HEK293 (cell line): ENCODE results near the gene ZFP1.
A peak's percentile ranks its signal among the peaks of the same experiment; 100 is the strongest.

Source experiments
- CTCF ChIA-PET: fragments of 350-600 bp; formaldehyde crosslinking; extraction: SDS; loops from one replicate; lab custom pipeline; 2021; ENCODE audit warnings: antibody characterized with exemption; lab: Yijun Ruan, JAX
- POLR2A ChIA-PET: fragments of 300-600 bp; formaldehyde crosslinking; extraction: SDS; loops from one replicate; lab custom pipeline; 2020; ENCODE audit warnings: antibody characterized with exemption, inconsistent platforms; lab: Yijun Ruan, JAX
- H3K27ac ChIP-seq: fragments of 200-500 bp; sonication (Bioruptor generic); 2 replicates; pipeline ENCODE4 v1.5.1; 2014; ENCODE audit warnings: low read depth, low read length, control low read depth, inconsistent platforms; ENCODE audit errors: extremely low read depth
- H3K36me3 ChIP-seq, 2 experiments: fragments of 200-500 bp in 1 of 2; sonication (Bioruptor generic) in 1 of 2; 1 replicate in 1 of 2; 2 replicates in 1 of 2; pipeline ENCODE4 v1.5.1; 2014 to 2017; ENCODE audit warnings: inconsistent platforms in 2 of 2, low read length in 2 of 2; ENCODE audit not compliant: control insufficient read depth in 2 of 2, insufficient read depth in 1 of 2
- H3K4me1 ChIP-seq: fragments of 200-500 bp; sonication (Bioruptor generic); 2 replicates; pipeline ENCODE4 v1.5.1; 2014; ENCODE audit warnings: mild to moderate bottlenecking, low read length, inconsistent platforms; ENCODE audit not compliant: control insufficient read depth, insufficient read depth
- H3K4me3 ChIP-seq: 2 replicates; pipeline ENCODE4 v1.5.1; 2011; ENCODE audit warnings: low read depth, mild to moderate bottlenecking, control low read depth, low read length, moderate library complexity
- H3K9me3 ChIP-seq: fragments of 200-500 bp; sonication (Bioruptor generic); 2 replicates; pipeline ENCODE4 v1.5.1; 2014; ENCODE audit warnings: low read depth, low read length, inconsistent platforms; ENCODE audit not compliant: control insufficient read depth, insufficient read depth
- HIC1 ChIP-seq: fragments of 450-650 bp; formaldehyde crosslinking; IDR thresholded peaks from 2 replicates; pipeline ENCODE4 v1.5.1; 2016; ENCODE audit warnings: missing biosample characterization, missing genetic modification characterization
- KLF7 ChIP-seq: fragments of 450-650 bp; formaldehyde crosslinking; IDR thresholded peaks from 2 replicates; pipeline ENCODE4 v1.5.1; 2016; ENCODE audit warnings: missing biosample characterization, missing genetic modification characterization, borderline replicate concordance
- PATZ1 ChIP-seq: fragments of 450-650 bp; formaldehyde crosslinking; IDR thresholded peaks from 2 replicates; pipeline ENCODE4 v1.5.1; 2016; ENCODE audit warnings: missing biosample characterization, missing genetic modification characterization
- SCRT2 ChIP-seq: fragments of 450-650 bp; formaldehyde crosslinking; IDR thresholded peaks from 2 replicates; pipeline ENCODE4 v1.5.1; 2016; ENCODE audit warnings: missing biosample characterization, missing genetic modification characterization
- SETDB1 ChIP-seq: IDR thresholded peaks from one replicate; pipeline ENCODE4 v1.6.1; 2017; ENCODE audit warnings: mild to moderate bottlenecking, low read length, moderate library complexity, mixed read lengths; ENCODE audit not compliant: insufficient read length
- TSHZ1 ChIP-seq: fragments of 450-650 bp; formaldehyde crosslinking; IDR thresholded peaks from 2 replicates; pipeline ENCODE4 v1.5.1; 2016; ENCODE audit warnings: missing biosample characterization, missing genetic modification characterization, borderline replicate concordance
- ZBTB26 ChIP-seq: fragments of 450-650 bp; formaldehyde crosslinking; optimal IDR thresholded peaks from 2 replicates; pipeline ENCODE3; 2016; ENCODE audit warnings: missing biosample characterization, mild to moderate bottlenecking, missing genetic modification characterization
- ZFP69B ChIP-seq: fragments of 450-650 bp; formaldehyde crosslinking; IDR thresholded peaks from 2 replicates; pipeline ENCODE4 v1.5.1; 2016; ENCODE audit warnings: missing biosample characterization, missing genetic modification characterization
- ZIC2 ChIP-seq: fragments of 450-650 bp; formaldehyde crosslinking; IDR thresholded peaks from 2 replicates; pipeline ENCODE4 v1.5.1; 2016; ENCODE audit warnings: missing biosample characterization, missing genetic modification characterization
- ZNF10 ChIP-seq: fragments of 450-650 bp; formaldehyde crosslinking; IDR thresholded peaks from 2 replicates; pipeline ENCODE4 v1.5.1; 2017; ENCODE audit warnings: missing biosample characterization, missing genetic modification characterization
- ZNF112 ChIP-seq: fragments of 450-650 bp; formaldehyde crosslinking; IDR thresholded peaks from 2 replicates; pipeline ENCODE4 v1.5.0; 2017; ENCODE audit warnings: missing biosample characterization, missing genetic modification characterization
- ZNF184 ChIP-seq: fragments of 450-650 bp; IDR thresholded peaks from 2 replicates; pipeline ENCODE4 v1.5.1; 2018; ENCODE audit warnings: missing biosample characterization, mild to moderate bottlenecking, missing genetic modification characterization
- ZNF214 ChIP-seq: fragments of 450-650 bp; formaldehyde crosslinking; IDR thresholded peaks from 2 replicates; pipeline ENCODE4 v1.5.1; 2017; ENCODE audit warnings: missing biosample characterization, mild to moderate bottlenecking, missing genetic modification characterization, borderline replicate concordance
- ZNF221 ChIP-seq: fragments of 450-650 bp; formaldehyde crosslinking; IDR thresholded peaks from 2 replicates; pipeline ENCODE4 v1.5.1; 2017; ENCODE audit warnings: missing biosample characterization, missing genetic modification characterization, borderline replicate concordance
- ZNF335 ChIP-seq: fragments of 450-650 bp; formaldehyde crosslinking; conservative IDR thresholded peaks from 2 replicates; pipeline ENCODE4 v1.5.1; 2016; ENCODE audit warnings: missing biosample characterization, missing genetic modification characterization
- ZNF394 ChIP-seq: fragments of 450-650 bp; formaldehyde crosslinking; IDR thresholded peaks from 2 replicates; pipeline ENCODE4 v1.5.1; 2016; ENCODE audit warnings: missing biosample characterization, missing genetic modification characterization, mild to moderate bottlenecking, moderate library complexity, borderline replicate concordance
- ZNF426 ChIP-seq: fragments of 450-650 bp; formaldehyde crosslinking; IDR thresholded peaks from 2 replicates; pipeline ENCODE4 v1.5.1; 2017; ENCODE audit warnings: missing biosample characterization, missing genetic modification characterization, mild to moderate bottlenecking, inconsistent platforms, moderate library complexity
- ZNF549 ChIP-seq: fragments of 450-650 bp; IDR thresholded peaks from 2 replicates; pipeline ENCODE4 v1.5.1; 2018; ENCODE audit warnings: missing biosample characterization, missing genetic modification characterization, mild to moderate bottlenecking, inconsistent platforms, moderate library complexity
- ZNF555 ChIP-seq: fragments of 450-650 bp; formaldehyde crosslinking; conservative IDR thresholded peaks from 2 replicates; pipeline ENCODE4 v1.5.1; 2017; ENCODE audit warnings: missing biosample characterization, mild to moderate bottlenecking, missing genetic modification characterization, inconsistent platforms
- ZNF561 ChIP-seq: fragments of 450-650 bp; IDR thresholded peaks from 2 replicates; pipeline ENCODE4 v1.5.1; 2018; ENCODE audit warnings: missing biosample characterization, missing genetic modification characterization, borderline replicate concordance
- ZNF791 ChIP-seq: fragments of 450-650 bp; formaldehyde crosslinking; IDR thresholded peaks from 2 replicates; pipeline ENCODE4 v1.5.1; 2016; ENCODE audit warnings: missing biosample characterization, missing genetic modification characterization
- ZSCAN18 ChIP-seq: fragments of 450-650 bp; formaldehyde crosslinking; IDR thresholded peaks from 2 replicates; pipeline ENCODE4 v1.5.1; 2016; ENCODE audit warnings: missing biosample characterization, missing genetic modification characterization
- ZXDB ChIP-seq: fragments of 450-650 bp; formaldehyde crosslinking; IDR thresholded peaks from 2 replicates; pipeline ENCODE4 v1.5.1; 2016; ENCODE audit warnings: missing biosample characterization, missing genetic modification characterization

The ZFP1 gene

GRCh38 chr16:75122609-75123008, 25.7 kb upstream of the ZFP1 start (continued):
- TF ChIP-seq HIC1 (tag by site-specific recombination) (no peak), ZNF426 (no peak), ZSCAN18 (tag by site-specific recombination) (no peak), ZNF112 (tag by site-specific recombination) (no peak), ZNF561 (tag by site-specific recombination) (no peak), ZNF184 (tag by site-specific recombination) (no peak), ZNF791 (tag by site-specific recombination) (no peak), ZIC2 (tag by site-specific recombination) (no peak)
- TF ChIP-seq, all 188 proteins: peak for 0

GRCh38 chr16:75127713-75128415, 20.5 kb upstream of the ZFP1 start:
- no peaks in the 10 kb centered on the region for H3K9me3 ChIP-seq
- POLR2A ChIA-PET, result no interaction called here
- CTCF ChIA-PET, result interaction anchor here (1.0 to 1.1 kb wide), 2 partner anchors 9 to 71 kb away, joined by 3 read pairs; no protein-coding TSS in a partner anchor
- no peaks in the 10 kb centered on the region for H3K4me1 ChIP-seq
- no peak overlapping the region for H3K27ac ChIP-seq
- no peak overlapping the region for H3K4me3 ChIP-seq
- TF ChIP-seq ZXDB (tag by site-specific recombination) (no peak), TSHZ1 (tag by site-specific recombination) (no peak), ZNF394 (tag by site-specific recombination) (no peak), ZNF335 (tag by site-specific recombination) (no peak), ZFP69B (tag by site-specific recombination) (no peak), ZBTB26 (tag by site-specific recombination) (no peak), ZNF555 (tag by site-specific recombination) (0 out of 2 replicates have a peak, but pooled peaks have one; percentile 7), ZNF221 (no peak), ZNF10 (tag by site-specific recombination) (no peak), ZNF561 (tag by site-specific recombination) (no peak), SETDB1 (peak; percentile 97), KLF7 (tag by site-specific recombination) (no peak), ZNF549 (peak; percentile 38; the same call in 1 of the 2 replicates), SCRT2 (no peak), PATZ1 (tag by site-specific recombination) (no peak), ZNF214 (tag by site-specific recombination) (no peak)
- H3K36me3 ChIP-seq, result no peaks in the 10 kb centered on the region
